Midbrain (tissue), 1 donor: Measurements from ENCODE around the gene STARD9.

Source experiments
- DNase-seq: peaks from one replicate; lab custom pipeline; 2025; lab: John Stamatoyannopoulos, UW

Gene STARD9

DNA sequence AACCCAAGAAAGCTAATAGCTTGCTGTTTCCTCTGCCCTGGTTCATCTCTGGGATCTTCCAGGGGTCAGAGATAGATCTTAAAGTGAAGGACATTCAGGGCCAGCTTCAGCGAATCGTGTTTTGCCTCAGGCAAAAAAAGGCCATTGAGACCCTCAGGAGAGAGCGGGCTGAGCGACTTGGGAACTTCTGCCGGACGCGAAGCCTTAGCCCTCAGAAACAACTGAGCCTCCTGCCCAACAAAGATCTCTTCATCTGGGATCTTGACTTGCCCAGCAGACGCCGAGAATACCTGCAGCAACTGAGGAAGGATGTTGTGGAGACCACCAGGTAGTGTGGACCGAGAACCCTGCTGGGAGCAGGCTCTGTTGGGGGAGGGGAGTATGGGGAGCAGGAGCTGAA lies 119.0 kb downstream of the STARD9 start:
- no peak for DNase-seq

DNA sequence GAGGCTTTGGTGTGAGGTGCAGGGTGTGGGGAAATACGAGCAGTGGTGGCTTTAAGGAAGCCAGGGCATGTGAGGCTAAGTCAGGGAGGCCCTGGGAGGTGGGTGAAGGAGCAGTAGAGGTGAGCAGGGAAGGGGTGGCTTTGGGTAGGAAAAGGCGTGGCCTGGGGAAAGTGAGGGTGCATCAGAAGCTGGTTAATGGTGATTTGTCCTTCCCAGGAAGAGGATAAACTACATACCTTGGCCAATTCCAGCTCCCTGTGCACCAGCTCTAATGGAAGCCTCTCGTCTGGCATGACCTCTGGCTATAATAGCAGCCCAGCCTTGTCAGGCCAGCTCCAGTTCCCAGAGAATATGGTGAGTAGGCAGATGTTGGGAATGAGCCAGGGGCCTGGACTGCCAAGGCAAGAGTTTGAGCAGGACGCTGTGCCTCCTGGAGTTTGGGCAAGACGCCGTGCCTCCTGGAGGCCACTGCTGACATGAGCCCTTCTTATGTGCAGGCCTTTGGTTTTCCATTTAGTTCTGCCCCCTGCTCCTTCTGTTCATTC lies 120.2 kb downstream of the STARD9 start:
- DNase-seq: no peak

DNA sequence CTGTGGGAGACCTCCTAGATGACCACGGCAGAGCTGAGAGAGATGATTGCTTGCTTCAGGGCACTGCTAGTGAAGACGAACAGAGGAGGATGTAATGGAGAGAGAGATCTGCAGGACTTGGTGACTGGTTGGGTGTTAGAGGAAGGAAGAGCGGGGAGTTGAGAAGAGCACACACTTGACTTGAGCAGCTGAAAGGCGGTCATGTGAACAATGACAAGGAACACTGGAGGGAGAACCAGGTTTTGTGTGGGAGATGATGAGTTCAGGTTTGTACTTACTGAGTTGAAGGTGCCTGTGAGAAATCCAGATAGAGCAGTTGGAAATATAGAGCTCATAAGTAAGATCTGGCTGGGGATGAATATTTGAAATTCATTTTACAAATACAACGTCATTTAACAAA lies 121.2 kb downstream of the STARD9 start:
- no peak for DNase-seq

DNA sequence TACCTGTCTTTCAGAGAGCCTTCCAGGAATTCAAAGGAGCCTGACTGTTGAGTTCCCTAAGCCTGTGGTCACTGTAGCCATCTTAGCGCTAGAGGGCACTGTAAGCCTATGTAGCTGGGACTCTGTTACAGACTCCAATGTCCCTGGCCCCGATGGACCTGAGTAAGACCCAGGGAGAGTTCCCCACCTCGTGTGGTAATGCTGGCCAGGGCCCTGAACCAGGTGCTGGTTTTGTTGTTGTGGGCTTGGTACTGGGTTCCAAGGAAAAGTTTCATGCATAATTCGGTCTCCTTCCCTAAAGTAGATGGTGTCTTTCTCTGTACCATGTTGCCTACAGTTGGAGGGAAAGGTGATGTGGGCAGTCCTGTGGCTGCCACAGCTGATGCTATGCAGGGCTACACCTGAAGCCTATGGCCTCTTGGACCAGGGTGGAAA lies 129.1 kb downstream of the STARD9 start:
- DNase-seq: peak; percentile 70

DNA sequence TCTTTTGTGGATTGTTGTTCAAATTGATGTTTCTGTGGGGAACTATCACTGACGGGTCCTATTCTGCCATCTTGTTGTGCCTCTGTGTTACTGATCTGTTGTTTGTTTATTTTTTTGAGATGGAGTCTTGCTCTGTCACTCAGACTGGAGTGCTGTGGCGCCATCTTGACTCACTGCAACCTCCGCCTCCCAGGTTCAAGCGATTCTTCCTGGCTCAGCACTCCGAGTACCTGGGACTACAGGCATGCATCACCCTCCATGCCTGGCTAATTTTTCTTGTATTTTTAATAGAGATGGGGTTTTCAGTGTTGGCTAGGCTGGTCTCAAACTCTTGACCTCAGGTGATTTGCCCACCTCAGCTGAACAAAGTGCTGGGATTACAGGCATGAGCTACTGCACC lies 129.9 kb downstream of the STARD9 start:
- DNase-seq: no peak

DNA sequence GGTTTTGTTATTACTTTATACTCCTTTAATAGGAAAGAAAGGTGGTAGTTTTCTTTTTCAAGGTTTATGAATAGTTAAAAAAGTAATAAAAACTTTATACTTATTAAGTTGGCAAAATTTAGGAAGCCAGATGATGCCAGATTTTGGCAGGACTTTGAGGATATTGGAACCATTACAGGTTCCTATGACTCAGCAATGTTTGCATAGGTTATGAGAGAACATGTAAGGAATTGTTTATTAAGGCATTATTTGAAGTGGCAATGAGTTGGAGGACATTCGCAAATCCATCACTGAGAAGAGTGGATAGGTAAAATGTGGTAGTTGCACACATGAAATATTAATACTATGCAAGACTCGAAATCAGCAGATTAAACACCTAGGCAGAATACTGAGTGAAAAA lies 131.7 kb downstream of the STARD9 start:
- DNase-seq: no peak

DNA sequence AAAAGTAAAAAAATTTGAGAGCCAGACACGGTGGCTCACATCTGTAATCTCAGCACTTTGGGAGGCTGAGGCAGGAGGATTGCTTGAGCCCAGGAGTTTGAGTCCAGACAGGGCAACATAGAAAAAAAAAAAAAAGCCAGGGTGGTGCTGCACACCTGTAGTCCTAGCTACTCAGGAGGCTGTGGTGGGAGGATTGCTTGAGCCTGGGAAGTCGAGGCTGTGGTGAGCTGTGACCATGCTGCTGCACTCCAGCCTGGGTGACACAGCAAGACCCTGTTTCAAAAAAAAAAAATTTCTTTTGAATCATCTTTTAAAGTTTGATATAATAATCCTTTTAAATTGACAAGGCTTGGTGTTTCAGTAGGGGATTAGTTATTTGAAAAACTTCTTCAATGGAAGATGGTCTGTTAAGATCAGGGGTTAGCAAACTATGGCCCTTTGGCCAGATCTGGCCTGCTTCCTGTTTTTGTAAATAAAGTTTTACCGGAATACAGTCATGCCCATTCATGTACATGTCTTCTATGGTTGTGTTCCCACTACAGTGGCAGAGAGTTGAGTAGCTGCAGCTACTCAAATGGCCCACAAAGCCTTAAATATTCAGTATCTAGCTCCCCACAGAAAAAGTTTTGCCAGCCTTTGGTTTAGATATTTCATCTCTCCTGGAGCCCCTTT lies 132.6 kb downstream of the STARD9 start:
- DNase-seq: no peak

DNA sequence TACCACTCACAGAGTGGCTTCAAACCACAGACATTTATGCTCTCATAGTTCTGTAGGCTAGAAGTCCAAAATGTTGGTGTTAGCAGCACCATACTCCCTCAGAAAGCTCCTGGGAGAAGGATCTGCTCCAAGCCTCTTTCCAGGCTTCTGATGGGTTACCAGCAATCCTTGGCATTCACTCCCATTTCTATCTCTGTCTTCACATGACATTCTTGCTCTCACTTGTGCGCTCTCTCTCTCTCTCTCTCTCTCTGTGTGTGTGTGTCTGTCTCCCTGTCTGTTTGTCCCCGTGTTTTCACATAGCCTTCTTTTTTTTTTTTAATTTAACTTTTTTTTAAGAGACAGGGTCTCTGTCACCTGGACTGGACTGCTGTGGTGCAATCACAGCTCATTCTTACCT lies 135.3 kb downstream of the STARD9 start:
- DNase-seq: no peak

DNA sequence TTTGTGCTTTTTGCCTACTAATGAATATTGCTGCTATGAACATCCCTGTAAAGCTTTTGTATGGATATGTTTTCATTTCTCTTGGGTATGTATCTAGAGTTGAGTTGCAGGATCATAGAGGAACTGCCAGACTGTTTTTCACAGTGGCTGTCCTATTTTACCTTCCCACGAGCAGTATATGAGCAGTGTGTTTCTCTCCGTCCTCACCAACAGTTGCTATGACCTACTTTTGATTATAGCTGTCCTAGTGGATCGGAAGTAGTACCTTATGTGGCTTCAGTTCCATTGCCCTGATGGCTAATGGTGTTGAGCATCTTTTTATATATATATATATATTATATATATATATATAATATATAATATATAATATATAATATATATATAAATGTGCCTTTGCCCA lies 136.3 kb downstream of the STARD9 start:
- no peak for DNase-seq

DNA sequence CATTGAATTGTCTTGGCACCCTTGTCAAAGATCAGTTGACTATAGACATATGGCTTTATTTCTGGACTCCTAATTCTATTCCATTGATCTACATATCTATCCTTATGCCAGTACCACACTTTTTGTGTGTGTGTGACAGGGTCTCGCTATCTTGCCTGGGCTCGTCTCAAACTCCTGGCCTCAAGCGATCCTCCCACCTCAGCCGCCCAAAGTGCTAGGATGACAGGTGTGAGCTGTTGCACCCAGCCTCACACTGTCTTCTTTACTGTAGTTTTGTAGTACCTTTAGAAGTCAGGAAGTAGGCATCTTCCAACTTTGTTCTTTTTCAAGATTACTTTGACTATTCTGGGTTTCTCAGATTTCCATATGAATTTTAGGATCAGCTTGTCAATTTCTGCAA lies 137.2 kb downstream of the STARD9 start:
- no peak for DNase-seq

DNA sequence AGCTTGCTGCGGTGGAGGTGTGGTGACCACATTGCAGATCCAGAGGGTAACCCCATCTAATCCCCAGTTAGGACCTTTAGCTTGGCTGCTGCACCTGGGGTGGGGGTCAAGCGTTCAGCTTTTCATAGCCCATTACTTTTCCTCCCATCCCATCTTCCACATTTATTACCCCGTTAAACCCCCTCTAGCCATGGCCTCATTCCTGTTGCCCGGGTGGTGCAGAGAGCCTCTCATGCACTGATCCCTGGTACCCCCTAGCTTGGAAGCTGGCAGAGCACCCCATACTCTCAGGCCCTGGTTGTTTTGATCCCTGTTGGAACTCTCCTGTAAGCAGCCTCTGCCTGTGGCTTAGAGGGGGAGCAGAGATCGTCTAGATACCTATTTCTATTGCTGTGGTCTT lies 140.7 kb downstream of the STARD9 start:
- no peak for DNase-seq

DNA sequence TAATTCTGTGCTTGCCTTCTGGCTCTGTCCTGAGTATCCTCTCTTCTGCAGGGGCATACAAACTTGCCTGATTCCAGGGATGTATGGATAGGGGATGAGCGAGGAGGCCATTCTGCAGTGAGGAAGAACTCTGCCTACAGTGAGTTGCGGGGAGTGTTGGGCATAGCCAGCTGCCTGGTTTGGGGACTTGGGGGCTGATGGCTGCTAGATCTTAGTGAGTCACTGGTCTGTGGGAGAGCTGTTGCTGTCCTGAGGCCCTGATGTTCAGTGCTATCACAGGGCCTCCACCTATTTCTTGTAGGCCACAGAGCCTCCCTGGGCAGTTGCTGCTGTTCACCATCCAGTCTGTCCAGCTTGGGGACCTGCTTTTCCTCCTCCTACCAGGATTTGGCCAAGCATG lies 141.2 kb downstream of the STARD9 start:
- DNase-seq: no peak

DNA sequence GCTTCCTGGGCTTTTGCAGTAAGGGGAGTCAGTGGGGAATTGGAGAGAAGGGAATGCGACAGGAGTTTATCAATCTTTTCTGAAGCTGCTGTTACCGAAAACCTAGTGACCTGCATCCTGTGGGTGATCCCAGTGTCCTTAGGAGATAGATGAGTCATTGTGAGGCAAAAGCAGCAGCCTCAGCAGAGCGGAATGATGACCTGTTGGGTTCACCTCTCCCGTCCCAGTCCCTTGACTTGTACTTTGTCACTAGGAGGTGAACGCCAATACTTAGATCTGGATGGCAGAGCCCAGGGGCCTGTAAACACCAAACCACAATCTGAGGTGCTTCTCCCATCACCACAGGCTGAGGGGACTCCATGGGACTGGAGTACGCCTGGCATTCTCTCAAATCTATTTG lies 143.6 kb downstream of the STARD9 start:
- DNase-seq: no peak

DNA sequence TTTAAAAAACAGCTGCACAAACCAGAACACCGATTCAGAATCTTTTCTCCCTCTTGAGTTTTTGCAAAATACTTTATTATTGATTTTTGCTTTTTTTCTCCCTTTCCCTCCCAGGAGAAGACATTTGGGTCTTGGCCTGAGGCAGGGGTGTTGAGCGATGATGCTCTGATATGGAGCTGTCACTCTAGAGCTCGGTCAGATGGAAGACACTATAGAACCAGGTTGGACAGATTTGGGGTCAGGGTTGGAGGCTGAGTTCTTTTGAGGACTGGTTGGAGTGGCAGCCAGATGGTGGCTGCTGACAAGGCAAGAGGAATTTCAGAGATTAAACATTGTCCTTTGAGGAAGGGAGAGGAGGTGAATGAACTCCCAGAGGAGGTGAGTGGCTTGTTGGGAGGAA lies 144.7 kb downstream of the STARD9 start:
- DNase-seq: no peak

DNA sequence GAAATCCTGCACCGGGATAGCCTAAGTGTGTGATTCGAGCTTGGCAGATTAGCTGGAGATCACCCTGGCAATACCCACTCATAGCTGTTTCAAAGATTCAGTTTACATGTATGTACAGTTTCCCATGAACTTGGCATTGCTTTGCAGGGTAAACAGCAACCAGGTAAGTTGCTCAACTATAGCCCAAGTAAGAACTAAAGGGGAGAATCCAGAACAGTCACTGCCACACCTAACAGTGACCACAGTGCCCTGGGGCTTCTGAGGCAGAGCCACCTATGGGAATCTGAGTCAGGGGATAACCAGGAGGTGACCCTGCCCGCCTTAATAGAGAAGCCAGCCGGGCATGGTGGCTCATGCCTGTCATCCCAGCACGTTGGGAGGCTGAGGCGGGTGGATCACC lies 145.6 kb downstream of the STARD9 start:
- DNase-seq: no peak

DNA sequence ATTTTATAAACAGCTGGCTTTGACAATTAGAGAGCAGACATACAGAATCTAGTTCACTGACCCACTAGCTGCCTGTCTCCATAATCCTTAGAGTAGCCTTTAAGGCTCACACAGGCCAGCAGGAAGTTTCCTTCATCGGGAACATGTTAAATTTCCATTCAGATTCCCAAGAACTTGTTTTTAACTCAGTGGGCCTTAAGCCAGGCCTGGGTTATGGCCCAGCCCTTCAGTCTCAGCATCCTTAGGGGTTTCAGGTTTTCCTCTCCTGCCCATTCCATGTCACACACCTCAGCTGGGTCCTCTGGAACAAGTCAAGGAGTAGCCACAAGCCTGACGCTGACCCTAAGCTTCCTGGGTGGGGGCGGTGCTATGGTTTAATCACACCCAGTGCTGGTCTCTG lies 146.5 kb downstream of the STARD9 start:
- DNase-seq: no peak

DNA sequence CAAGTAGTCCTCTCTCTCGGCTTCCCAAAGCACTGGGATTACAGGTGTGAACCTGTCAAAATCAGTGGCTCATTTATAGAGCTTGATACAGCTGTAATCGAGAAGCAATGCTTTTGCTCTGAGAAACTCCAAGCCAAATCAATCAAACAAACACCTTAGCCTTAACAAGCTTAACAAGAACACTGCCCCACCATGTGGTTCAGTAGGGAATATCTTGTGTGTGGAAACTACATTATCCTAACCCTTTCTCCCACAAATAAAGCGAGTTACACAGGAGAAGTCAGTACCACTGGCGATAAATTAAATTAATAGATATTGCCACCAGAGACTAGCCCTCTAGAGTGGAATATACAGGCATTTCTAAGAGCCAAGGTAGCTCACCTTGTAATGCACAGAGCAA lies 147.7 kb downstream of the STARD9 start:
- DNase-seq: no peak

DNA sequence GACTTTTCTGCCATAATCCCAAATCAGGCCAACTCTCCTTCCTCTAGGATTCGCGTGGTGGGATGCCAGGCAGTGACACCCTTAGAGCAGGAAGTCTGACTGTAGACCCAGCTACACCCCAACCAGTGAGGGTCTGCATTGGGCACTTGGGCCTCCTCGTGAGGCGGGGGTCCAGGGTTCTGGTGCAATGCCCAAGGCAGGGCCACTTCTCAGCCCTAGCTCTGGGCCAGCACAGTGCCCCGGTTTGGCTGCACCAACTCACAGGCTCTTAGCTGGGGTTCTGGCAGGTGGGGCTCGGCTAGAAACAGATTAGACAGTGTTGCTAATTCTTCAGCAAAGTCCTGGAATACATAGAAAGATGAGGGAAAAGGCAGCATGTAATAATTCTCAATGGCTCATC lies 148.9 kb downstream of the STARD9 start:
- no peak for DNase-seq

DNA sequence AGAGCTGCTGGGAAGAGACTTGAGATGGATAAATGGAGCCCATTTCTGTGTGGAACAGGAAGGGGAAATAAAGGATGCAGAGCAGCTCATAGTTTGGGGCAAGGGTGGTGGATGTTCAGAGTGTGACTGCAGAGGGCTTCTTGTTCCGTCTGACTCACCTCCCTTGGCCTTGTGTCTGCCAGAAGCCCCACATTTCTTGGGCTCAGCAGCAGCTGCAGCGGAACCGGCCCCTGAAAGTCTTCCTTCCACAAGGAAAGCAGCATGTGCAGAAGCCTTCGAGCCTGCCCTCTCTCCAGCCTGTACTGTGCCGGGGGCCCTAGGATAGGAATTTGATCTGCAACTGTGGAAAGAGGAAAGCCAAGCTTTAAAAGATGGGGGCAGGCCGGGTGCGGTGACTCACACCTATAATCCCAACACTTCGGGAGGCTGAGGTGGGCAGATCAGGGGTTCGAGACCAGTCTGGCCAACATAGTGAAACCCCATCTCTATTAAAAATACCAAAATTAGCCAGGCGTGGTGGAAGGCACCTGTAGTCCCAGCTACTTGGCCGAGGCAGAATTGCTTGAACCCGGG lies 150.0 kb downstream of the STARD9 start:
- DNase-seq: no peak

DNA sequence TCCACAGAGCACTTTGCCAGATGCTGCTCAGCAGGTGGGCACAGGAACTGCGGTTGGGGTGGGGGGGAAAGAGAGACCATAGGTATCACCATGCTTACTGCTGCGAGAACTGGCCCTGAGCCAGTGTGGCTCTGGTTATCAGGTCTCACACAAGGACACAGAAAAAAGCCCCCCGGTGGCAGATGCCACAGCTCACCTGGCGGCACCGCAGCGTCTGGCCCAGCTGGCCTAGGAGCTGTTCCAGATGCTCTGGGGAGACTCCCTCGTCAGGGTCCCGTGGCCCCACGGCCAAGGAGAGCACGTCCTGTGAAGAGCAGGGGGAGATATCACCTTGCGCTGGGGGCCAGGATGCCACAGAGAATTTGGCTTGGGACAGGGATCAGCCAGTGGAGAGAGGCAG lies 150.7 kb downstream of the STARD9 start:
- DNase-seq: no peak

DNA sequence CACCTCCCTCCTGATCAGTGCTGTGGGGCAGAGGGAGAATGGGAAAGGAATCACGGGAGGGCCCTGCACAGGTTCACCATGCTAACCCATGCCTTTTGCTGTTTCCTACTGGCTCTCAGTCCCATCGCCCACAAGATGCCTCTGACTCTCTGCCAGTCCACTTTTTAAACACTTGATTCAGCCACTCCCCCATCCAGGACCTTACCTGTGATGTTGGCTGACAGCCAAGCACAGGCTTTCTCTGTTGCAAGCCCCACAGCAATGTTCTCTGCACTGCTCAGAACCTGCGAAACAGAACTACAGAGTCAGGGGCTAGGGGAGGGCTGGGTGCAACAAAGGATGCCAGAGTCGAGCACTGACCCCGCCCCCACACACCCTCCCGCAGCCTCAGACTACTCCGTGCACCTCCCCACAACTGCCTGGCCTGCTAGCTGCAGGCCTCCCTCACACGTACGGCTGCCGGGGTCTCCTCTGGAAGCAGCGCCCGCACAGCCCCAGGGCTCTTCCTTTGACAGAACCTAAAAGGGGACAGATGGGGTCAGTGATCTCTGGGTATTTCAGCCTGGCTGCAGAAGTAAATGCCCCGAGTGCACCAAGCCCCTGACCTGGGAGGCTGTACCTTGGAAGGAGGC lies 152.5 kb downstream of the STARD9 start:
- DNase-seq: no peak

DNA sequence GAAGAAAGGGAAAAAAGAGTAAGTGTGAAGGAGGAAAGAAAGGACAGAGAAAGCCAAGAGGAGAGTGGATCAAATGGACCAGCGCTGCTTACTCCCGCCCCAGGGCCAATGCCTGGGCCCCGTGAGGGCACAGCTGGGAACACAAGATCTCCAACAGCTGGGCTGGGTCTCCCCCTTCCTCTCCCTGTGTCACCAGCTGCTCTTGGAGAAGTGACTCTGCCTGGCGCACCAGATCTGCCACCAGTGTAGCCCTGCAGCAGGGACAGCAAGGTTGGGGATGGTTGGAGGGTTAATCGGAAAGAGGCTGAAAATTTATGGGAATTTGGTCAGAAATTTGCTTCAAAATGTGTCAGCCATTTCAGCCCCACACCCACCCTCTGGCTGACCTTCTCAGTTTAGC lies 153.2 kb downstream of the STARD9 start:
- peak; percentile 3 for DNase-seq

DNA sequence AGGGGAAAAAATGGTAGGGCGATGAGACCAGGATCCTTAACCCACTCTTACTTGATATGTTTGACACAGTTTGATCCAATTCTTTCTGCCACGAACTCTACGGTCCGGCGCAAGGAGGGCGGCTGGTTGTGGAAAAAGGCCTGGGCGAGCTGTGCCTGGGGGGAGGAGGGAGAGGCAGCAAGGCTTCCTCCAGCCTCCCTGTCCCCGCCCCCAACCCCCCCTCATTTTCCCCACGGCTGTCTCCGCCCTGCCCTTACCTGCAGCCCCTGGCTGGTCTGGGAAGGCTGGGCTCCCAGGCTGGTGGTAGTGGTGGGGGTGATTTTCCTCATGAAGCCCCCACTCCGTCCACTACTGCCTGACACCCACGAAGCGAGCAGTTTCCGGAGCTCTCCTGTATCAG lies 153.6 kb downstream of the STARD9 start:
- no peak for DNase-seq

DNA sequence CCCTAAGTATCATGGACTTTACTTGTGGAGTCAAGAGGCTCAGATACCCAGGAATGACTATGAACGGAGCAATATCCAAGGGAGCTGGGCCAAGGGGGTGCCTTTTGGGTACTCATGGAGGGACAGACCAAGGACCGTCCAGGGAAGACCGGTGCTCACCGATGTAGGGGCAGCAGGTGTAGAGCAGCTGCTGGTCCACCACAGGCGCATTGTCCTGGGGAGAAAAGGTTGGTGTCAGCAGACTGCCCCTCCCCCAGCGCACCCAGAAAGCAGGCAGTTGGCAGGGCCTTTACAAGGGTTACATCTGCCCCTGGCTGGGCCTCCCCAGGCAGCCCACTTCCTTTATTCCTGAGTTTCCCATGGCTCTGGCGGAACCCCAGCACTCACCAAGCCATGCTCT lies 154.0 kb downstream of the STARD9 start:
- no peak for DNase-seq
